Measurements from ENCODE around the gene FERMT1.
"Not testable (repeated sequence)": the region's sequence is repeated elsewhere in the genome, so short reads cannot be mapped to it uniquely, and the experiment has no call there.

Gene FERMT1

DNA sequence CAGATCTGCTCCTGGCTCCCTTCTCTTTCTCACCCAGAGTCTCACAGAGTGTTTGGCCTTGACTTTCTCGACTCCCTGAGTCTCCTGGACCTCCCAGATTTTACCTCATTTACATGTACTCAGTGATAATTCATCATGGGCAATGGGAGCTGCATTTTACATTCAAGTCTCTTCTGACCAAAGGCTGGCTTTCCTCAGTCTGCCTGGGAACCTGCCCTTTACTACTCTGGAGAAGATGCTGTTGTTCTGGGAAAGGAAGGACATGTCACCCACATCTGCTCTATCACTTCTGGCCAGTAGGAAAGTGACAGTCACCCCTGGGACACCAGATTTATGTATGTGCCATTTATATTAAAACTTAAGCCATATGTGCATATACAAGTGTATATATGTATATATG lies 76.4 kb downstream of the FERMT1 start:
- H3K9me3 Mint-ChIP-seq = no peaks in the 10 kb centered on the region
- peaks cover 13% of the 10 kb centered on the region for H3K27me3 Mint-ChIP-seq
- no peak for DNase-seq
- H3K27ac Mint-ChIP-seq = no peak overlapping the region
- H3K4me1 Mint-ChIP-seq (ENCODE audit: low read depth) = no peaks in the 10 kb centered on the region
- peaks cover 17% of the 10 kb centered on the region for H3K36me3 Mint-ChIP-seq (ENCODE audit: low read depth)
- H3K4me3 Mint-ChIP-seq = no peak overlapping the region

DNA sequence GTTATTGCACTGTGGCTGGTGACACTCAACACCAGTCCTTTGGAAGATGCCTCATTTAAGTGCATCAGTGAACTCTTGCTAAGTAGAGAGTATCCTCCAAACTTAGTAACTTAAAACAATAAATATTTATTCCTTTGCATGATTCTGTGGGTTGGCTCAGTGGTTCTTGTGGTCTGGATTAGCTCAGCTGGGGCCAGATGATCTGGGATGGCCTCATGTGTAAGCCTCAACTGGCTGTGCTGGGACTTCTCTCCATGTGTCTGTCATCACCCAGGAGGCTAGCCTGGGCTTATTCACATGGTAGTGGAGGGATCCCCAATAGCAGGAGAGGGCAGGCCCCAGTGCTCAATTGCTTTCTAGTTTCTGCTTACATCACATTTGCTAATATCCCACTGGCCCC lies 77.3 kb downstream of the FERMT1 start:
- Mint-ChIP-seq H3K27ac (no peak overlapping the region), H3K4me3 (no peak overlapping the region), H3K4me1 (ENCODE audit: low read depth) (no peaks in the 10 kb centered on the region), H3K27me3 (peaks cover 4% of the 10 kb centered on the region), H3K36me3 (ENCODE audit: low read depth) (peaks cover 24% of the 10 kb centered on the region), H3K9me3 (no peaks in the 10 kb centered on the region)
- DNase-seq = no peak

DNA sequence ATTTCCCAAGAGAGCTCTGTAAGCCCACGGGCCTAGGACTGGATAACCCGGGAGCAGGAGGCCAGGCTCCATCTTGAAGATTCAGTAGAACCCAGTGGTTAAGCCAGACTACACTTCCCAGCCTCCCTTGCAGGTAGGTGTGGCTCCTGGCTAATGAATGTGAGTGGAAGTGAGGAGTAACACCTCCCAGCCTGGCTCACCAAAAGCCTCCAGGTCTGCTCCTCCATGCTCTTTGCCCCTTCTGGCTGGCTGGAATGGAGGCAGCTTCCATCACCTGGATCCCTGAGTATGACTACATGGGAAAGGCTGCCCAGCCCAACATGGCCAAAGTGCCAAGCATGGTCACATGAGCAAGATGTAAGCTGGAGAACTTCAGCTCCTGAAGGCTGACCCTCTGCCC lies 78.7 kb downstream of the FERMT1 start:
- peaks cover 38% of the 10 kb centered on the region for H3K36me3 Mint-ChIP-seq (ENCODE audit: low read depth)
- no peaks in the 10 kb centered on the region for H3K9me3 Mint-ChIP-seq
- no peaks in the 10 kb centered on the region for H3K27me3 Mint-ChIP-seq
- no peak for DNase-seq
- H3K27ac Mint-ChIP-seq = no peak overlapping the region
- no peak overlapping the region for H3K4me3 Mint-ChIP-seq
- H3K4me1 Mint-ChIP-seq (ENCODE audit: low read depth) = no peaks in the 10 kb centered on the region

DNA sequence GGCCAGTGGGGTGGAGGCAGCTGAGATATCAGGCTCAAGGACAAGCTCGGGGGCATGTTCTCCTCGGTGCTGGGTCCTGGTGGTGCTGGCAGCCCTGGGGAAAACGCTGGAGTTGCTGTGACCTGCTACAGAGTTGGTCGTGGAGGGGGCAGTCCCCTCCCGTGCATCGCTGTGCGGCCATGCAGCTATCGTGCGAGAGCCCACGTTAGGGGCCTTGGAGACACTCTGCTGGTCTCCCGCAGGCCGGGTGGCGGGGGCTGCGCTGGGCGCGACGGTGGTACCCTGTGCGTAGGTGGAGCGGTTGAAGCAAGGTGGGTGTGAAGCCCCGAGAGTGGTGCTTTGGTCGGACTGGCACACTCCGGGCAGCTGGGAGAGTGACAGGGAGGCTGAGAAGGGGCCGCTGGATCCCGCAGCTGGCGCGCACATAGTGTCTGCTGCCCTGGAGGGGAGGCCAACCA lies 81.0 kb downstream of the FERMT1 start:
- no peak for DNase-seq
- Mint-ChIP-seq H3K27ac (no peak overlapping the region), H3K9me3 (no peaks in the 10 kb centered on the region), H3K36me3 (ENCODE audit: low read depth) (peaks cover 59% of the 10 kb centered on the region), H3K27me3 (no peaks in the 10 kb centered on the region), H3K4me1 (ENCODE audit: low read depth) (no peaks in the 10 kb centered on the region), H3K4me3 (no peak overlapping the region)

DNA sequence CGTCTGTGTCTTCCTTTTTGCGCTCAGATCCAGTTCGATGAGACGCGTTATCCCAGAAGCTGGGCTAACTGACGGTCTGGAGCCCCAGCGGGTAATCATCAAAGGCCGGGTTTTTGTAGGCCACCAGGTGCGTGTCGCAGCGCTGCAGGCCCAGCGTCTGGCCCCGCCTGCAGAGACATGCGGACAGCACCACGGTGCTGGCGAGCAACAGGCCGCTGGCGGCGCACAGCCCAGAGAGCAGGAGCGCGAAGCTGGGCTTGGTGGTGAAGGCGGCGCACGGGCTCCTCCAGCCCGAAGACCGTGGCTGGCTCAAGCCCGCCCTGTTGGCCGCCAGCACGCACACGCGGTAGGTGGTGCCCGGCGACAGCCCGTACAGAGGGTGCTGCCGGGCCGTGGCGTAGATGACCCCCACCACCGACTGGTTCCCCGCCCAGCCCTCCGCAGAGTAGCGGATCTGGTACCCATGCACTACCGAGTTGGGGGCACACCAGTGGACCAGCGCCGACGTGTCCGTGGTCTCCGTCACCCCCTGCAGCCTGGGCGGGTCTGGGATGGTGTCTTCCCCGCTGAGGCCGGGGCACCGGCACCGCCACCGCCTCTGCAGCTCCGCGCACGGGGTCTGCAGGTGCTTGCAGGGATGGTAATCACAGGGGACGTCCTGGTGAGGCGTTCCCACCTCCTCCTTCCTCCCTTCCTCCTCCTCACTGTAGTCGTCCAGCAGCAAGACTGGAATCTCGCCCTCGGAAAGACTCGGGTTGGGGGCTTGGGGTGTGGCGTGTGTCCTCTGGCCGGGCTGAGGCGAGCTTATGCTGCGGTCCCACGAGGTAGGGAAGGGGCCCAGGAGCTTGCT lies 81.6 kb downstream of the FERMT1 start:
- no peaks in the 10 kb centered on the region for H3K27me3 Mint-ChIP-seq
- peaks cover 66% of the 10 kb centered on the region for H3K36me3 Mint-ChIP-seq (ENCODE audit: low read depth)
- no peaks in the 10 kb centered on the region for H3K4me1 Mint-ChIP-seq (ENCODE audit: low read depth)
- H3K9me3 Mint-ChIP-seq = no peaks in the 10 kb centered on the region
- H3K4me3 Mint-ChIP-seq = no peak overlapping the region
- DNase-seq = no peak
- no peak overlapping the region for H3K27ac Mint-ChIP-seq

DNA sequence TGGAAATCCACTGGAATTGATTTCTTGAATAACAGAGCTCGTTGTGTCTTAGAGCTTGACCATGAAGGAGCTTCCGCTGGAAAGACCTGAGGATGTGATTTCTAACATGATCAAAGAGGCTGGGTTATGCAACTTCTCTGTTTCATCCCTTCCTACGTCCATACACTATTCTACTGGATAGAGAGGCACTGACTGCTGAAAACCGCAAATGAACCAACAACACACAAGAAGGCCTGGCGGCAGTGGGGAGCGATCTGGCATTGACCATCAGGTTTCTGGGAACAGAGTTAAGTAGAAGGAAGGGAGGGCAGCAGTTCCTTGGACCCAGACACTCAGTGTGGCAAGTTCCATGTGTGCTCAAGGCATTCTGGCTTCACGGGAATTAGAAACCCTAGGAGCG lies 82.3 kb downstream of the FERMT1 start:
- Mint-ChIP-seq H3K9me3 (no peaks in the 10 kb centered on the region), H3K36me3 (ENCODE audit: low read depth) (peaks cover 69% of the 10 kb centered on the region), H3K27ac (no peak overlapping the region)

DNA sequence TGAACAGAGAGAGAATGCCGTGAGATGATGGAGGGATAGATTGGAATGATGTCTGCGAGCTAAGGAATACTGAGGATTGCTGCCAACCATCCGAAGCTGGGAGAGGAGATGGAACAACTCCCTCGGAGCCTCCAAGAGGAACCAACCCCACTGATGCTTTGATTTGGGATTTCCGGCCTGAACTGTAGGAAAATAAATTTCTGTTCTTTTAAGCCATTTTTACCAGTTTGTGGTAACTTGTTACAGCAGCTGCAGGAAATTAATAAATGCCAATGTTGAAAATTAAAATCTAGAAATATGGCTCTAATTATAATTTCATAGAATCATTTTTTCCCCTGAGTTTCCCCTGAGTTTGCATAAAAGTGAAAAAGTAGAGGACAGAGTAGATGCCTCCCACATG lies 83.1 kb downstream of the FERMT1 start:
- Mint-ChIP-seq H3K27ac (no peak overlapping the region), H3K4me3 (no peak overlapping the region), H3K4me1 (ENCODE audit: low read depth) (no peaks in the 10 kb centered on the region), H3K9me3 (no peaks in the 10 kb centered on the region), H3K27me3 (no peaks in the 10 kb centered on the region), H3K36me3 (ENCODE audit: low read depth) (peaks cover 73% of the 10 kb centered on the region)
- no peak for DNase-seq

More for the DNA sequence above, 82.3 kb downstream of the FERMT1 start:
- DNase-seq = no peak
- no peaks in the 10 kb centered on the region for H3K4me1 Mint-ChIP-seq (ENCODE audit: low read depth)
- H3K4me3 Mint-ChIP-seq = no peak overlapping the region
- H3K27me3 Mint-ChIP-seq = no peaks in the 10 kb centered on the region

DNA sequence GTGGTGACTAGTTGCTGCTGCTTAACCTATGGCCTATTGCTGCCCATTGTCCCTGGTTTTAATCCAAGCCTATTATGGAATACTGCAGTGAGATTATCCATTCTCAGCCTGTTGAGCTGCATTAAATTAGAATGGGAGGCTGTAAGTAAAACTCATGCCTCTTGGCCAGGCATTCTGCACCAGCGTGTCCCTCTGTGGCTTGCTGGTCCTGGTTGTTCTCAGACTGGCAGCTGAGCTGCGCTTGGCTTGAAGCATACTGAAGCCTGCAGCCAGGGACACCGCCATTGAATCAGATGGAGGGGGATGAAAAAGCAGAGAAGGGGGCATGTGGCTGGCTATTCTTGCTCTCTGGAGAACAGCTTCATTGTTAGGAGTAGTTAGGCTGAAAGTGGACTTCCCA lies 84.6 kb downstream of the FERMT1 start:
- Mint-ChIP-seq H3K36me3 (ENCODE audit: low read depth) (peaks cover 85% of the 10 kb centered on the region), H3K9me3 (no peaks in the 10 kb centered on the region), H3K4me3 (no peak overlapping the region), H3K4me1 (ENCODE audit: low read depth) (no peaks in the 10 kb centered on the region), H3K27ac (no peak overlapping the region), H3K27me3 (no peaks in the 10 kb centered on the region)
- DNase-seq = no peak

DNA sequence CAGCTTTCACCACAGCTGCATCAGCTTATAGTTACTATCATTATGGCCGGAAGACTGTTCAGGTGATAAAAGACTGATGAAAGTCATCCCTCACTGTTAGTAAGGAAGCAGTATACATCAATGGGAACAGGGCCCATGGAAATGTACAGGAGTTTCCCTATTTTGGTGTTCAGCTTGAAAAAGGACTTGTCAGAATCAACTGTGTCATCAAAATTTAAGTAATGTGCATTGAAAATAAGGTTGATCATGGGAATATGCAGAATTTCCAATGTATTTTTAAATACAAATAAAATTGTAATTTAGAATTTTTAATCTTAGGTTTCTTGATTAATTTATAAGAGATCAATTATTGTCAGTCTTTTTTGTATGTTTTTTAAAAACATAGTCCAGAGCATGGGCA lies 85.7 kb downstream of the FERMT1 start:
- Mint-ChIP-seq H3K27ac (no peak overlapping the region), H3K9me3 (no peaks in the 10 kb centered on the region), H3K36me3 (ENCODE audit: low read depth) (peaks cover 87% of the 10 kb centered on the region), H3K4me1 (ENCODE audit: low read depth) (no peaks in the 10 kb centered on the region), H3K27me3 (no peaks in the 10 kb centered on the region), H3K4me3 (no peak overlapping the region)
- DNase-seq = no peak

DNA sequence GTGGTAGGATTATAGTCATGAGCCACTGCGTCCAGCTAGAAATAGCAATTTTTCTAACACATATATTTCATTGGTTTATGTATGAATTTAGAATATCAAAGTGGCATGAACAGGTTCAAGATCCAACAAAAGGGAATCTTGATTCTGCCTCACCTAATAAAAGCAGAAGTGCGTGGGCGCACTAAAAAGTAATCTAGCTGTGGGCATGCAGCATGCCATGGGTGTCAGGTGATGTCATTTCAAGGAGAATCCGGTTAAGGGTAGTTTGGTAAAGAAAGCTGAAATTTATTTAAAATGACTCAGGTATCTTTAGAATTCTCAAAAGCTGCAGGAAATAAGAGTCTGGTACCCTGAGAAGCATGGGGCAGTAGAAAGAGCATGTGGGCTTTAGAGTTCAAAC lies 86.6 kb downstream of the FERMT1 start:
- DNase-seq = no peak
- Mint-ChIP-seq H3K27me3 (no peaks in the 10 kb centered on the region), H3K27ac (no peak overlapping the region), H3K4me3 (no peak overlapping the region), H3K4me1 (ENCODE audit: low read depth) (peaks cover 3% of the 10 kb centered on the region), H3K36me3 (ENCODE audit: low read depth) (peaks cover 86% of the 10 kb centered on the region), H3K9me3 (no peaks in the 10 kb centered on the region)

DNA sequence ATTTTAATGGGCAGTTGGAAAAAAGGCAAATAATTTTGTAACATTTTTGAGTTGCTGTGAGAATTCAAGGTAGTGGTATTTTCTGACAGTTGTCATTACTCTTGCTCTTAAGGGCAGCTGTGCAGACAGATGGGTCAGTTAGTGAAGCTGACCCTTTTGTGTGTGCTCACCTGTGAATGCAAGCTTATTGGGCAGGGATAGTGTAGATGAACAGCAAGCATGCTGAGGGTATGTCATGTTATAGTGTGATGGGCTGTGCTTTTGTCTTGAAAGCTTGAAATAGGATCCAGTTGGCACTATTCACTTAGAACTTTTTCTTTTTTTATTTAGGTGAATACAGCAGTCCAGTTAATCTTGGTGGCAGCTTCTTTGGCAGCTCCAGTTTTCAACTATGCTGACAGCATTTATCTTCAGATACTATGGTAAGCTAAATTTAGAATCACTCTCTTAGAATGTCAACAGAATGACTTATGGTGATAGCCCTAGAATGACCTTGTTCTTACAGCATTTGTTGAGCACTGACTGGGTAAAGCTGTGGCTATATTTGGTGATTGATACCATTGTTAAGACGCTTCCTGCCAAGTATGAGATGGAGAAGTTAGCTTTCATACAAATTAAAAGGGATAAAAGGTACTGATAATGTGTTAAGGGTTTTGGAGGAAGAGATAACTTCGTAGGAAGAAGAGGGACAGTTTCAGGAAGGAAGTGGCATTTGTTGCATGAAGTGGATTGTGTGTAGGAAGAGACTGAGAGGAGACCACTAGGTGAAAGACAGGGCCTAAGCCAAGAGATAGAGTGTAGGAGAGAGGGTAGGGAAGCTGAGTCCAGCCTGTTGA lies 88.5 kb downstream of the FERMT1 start:
- H3K27me3 Mint-ChIP-seq = no peaks in the 10 kb centered on the region
- peaks cover 16% of the 10 kb centered on the region for H3K4me1 Mint-ChIP-seq (ENCODE audit: low read depth)
- H3K4me3 Mint-ChIP-seq = no peak overlapping the region
- DNase-seq = no peak
- H3K9me3 Mint-ChIP-seq = no peaks in the 10 kb centered on the region
- peaks cover 82% of the 10 kb centered on the region for H3K36me3 Mint-ChIP-seq (ENCODE audit: low read depth)
- H3K27ac Mint-ChIP-seq = peak overlapping the region; percentile 57

DNA sequence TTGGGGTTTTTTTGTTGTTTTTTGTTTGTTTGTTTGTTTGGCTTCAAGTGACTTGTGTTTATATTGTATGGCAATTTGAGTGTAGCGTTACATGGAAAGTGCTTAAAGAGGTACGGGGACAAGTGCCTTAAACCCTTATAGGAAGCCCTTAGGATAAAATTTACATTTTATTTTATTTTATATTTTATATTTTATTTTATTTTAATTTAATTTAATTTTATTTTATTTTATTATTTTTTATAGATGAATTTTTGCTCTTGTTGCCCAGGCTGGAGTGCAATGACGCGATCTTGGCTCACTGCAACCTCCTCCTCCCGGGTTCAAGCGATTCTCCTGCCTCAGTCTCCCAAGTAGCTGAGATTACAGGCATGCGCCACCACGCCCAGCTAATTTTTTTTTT lies 89.9 kb downstream of the FERMT1 start:
- not testable (repeated sequence) for H3K27ac Mint-ChIP-seq, DNase-seq, H3K9me3 Mint-ChIP-seq, H3K27me3 Mint-ChIP-seq, H3K4me3 Mint-ChIP-seq
- peaks cover 76% of the 10 kb centered on the region for H3K36me3 Mint-ChIP-seq (ENCODE audit: low read depth)
- H3K4me1 Mint-ChIP-seq (ENCODE audit: low read depth) = peaks cover 21% of the 10 kb centered on the region

DNA sequence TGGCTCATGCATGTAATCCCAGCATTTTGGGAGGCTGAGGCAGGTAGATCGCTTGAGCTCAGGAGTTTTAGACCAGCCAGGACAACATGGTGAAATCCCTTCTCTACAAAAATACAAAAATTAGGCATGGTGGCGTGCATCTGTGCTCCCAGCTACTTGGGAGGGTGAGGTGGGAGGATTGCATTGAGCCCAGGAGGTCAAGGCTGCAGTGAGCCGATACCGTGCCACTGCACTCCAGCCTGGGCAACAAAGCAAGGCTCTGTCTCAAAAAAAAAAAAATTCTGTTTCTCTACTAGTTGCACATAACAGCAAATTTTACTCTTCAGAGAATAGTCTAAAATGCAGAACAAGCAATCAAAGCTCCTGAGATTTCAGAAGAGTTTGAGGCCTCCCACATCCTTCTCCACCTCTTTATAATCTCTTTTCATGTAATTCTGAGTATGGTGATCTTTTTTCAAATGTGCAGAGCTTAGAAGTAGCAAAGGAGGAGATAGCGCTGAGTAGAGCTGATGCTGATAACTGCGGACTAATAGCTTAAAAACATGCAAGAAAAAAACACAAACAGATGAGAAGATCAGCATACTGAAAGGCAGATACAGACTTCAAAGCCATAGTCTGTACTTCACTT lies 92.3 kb downstream of the FERMT1 start:
- Mint-ChIP-seq H3K27ac (no peak overlapping the region), H3K36me3 (ENCODE audit: low read depth) (peaks cover 70% of the 10 kb centered on the region), H3K4me1 (ENCODE audit: low read depth) (peaks cover 31% of the 10 kb centered on the region), H3K9me3 (no peaks in the 10 kb centered on the region), H3K27me3 (no peaks in the 10 kb centered on the region), H3K4me3 (no peak overlapping the region)
- no peak for DNase-seq

DNA sequence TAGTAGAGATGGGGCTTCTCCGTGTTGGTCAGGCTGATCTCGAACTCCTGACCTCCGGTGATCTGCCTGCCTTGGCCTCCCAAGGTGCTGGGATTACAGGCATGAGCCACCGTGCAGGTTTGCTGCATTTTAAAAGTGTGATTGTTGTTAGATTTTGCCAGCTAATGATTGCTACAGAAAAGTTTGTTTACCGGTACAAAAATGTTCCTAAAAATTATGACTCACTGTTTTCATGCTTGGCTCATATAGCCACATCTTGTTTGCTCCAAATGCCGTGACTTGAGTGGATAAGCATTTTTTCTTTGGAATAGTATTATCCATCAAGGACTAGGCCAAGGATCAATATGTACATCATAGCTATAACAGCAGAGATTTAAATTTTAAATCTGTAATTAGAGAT lies 93.3 kb downstream of the FERMT1 start:
- H3K36me3 Mint-ChIP-seq (ENCODE audit: low read depth) = peaks cover 74% of the 10 kb centered on the region
- H3K4me3 Mint-ChIP-seq = no peak overlapping the region
- DNase-seq = no peak
- no peaks in the 10 kb centered on the region for H3K9me3 Mint-ChIP-seq
- no peaks in the 10 kb centered on the region for H3K27me3 Mint-ChIP-seq
- peak overlapping the region; percentile 28 for H3K27ac Mint-ChIP-seq
- H3K4me1 Mint-ChIP-seq (ENCODE audit: low read depth) = peaks cover 39% of the 10 kb centered on the region

DNA sequence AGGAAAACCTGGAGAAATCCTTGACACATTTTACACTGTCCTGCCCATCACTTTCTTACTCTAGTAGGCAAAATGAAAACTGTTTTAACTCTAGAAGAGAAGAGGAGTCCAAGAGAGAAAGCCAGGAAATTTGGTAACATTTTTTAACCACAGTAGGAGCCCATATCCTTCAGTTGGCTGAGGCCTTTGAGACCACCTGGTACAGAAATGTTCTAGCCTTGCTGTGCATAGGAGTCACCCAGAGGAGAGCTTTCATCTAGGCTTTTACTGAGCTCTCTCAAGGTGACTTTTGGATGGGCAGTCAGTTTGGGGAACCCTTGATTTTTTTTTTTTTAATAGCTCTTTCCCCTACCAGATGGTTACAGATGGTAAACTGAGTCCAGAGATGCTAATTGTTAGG lies 94.0 kb downstream of the FERMT1 start:
- Mint-ChIP-seq H3K36me3 (ENCODE audit: low read depth) (peaks cover 74% of the 10 kb centered on the region), H3K27me3 (no peaks in the 10 kb centered on the region), H3K9me3 (peaks cover 4% of the 10 kb centered on the region), H3K4me1 (ENCODE audit: low read depth) (peaks cover 41% of the 10 kb centered on the region), H3K27ac (no peak overlapping the region), H3K4me3 (no peak overlapping the region)
- DNase-seq = no peak

Data from activated T-cell treated with anti-CD3 and anti-CD28 coated beads, Interleukin-2, amount 50 U/mL, for 24 hours (primary cell).